Keratinocyte (primary cell): ENCODE data around the gene RAPGEF1.

Source experiments
- CTCF ChIP-seq, 3 experiments: IDR thresholded peaks in 1 of 3; conservative IDR thresholded peaks in 1 of 3; optimal IDR thresholded peaks in 1 of 3; 2 replicates in 2 of 3; 3 replicates in 1 of 3; pipeline versions ENCODE3 to v1.5.1; 2011; ENCODE audit warnings: low read length in 3 of 3, mild to moderate bottlenecking in 3 of 3, moderate library complexity in 2 of 3, control low read depth in 1 of 3, inconsistent platforms in 1 of 3; ENCODE audit not compliant: insufficient read depth in 2 of 3; ENCODE audit errors: extremely low read depth in 1 of 3
- EZH2 ChIP-seq: IDR thresholded peaks from one replicate; pipeline ENCODE4 v1.6.1; 2012; ENCODE audit warnings: inconsistent platforms, mild to moderate bottlenecking, low read length, moderate library complexity

GRCh38 chr9:131673068-131673467, 66.8 kb downstream of the RAPGEF1 start:
- TF ChIP-seq EZH2 (no peak), CTCF (optimal IDR thresholded peaks at IDR 0.05 in 1 of 3, IDR thresholded peaks at IDR 0.05 in 1 of 3, conservative IDR thresholded peaks at IDR 0.05 in 1 of 3; ENCODE audit: extremely low read depth in 1 of 3, insufficient read depth in 2 of 3, low read length in 3 of 3) (no peak)
